ENCODE measurements around the gene SNX3.

SNX3 gene

DNA sequence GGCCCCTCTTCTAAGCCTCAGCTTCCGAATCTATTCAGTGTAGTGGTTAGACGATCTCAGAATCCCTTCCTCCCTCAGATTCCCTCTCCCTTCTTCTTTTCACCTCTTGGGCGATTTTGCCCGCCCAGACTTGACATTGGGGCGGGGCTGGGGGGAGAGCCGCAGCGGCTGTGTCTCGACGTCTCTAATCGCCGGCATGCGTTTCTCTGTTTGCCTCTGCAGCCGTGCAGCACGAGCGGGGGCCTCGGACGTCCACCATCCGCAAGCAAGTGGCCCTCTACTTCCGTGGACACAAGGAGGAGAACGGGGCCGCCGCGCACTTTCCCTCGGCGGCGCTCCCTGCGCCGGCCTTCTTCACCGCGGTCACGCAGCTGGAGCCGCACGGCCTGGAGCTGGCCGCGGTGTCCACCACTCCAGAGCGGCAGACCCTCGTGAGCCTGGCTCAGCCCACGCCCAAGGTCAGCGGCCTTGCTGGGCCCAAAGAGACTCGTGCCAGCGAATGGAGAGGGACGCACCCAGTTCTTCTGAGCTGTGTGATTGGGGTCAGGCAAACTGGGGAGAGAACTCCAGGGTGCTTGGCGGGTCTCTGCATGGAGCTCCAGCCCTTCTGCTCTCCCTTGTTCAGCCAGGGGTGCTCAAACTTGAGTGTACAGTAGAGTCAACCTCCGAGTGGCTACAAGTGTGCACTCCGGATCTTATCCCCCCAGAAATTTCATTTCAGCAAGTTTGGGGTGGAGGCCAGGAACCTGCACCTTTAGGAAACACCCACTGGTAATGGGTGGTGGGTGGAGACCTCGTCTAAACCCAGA, 84.4 kb downstream of the SNX3 start:
- FAIRE-seq (no peak), DNase-seq (ENCODE audit: insufficient read length, low spot score) (no peak)
- no peak for TF ChIP-seq TAF1 (IDR thresholded peaks at IDR 0.05; ENCODE audit: low read depth, low read length)
- no peak for TF ChIP-seq POLR2A (IDR thresholded peaks at IDR 0.05; ENCODE audit: low read depth, low read length)
- no peak for TF ChIP-seq POLR2AphosphoS5 (IDR thresholded peaks at IDR 0.05; ENCODE audit: low read depth, low read length)
- no peak for TF ChIP-seq PAX5 (IDR thresholded peaks at IDR 0.05; ENCODE audit: insufficient read depth, low read length, severe bottlenecking)
- TF ChIP-seq SPI1 (IDR thresholded peaks at IDR 0.05; ENCODE audit: low read depth, low read length), result no peak
- no peak for TF ChIP-seq POU2F2 (IDR thresholded peaks at IDR 0.05; ENCODE audit: low read depth, low read length)

DNA sequence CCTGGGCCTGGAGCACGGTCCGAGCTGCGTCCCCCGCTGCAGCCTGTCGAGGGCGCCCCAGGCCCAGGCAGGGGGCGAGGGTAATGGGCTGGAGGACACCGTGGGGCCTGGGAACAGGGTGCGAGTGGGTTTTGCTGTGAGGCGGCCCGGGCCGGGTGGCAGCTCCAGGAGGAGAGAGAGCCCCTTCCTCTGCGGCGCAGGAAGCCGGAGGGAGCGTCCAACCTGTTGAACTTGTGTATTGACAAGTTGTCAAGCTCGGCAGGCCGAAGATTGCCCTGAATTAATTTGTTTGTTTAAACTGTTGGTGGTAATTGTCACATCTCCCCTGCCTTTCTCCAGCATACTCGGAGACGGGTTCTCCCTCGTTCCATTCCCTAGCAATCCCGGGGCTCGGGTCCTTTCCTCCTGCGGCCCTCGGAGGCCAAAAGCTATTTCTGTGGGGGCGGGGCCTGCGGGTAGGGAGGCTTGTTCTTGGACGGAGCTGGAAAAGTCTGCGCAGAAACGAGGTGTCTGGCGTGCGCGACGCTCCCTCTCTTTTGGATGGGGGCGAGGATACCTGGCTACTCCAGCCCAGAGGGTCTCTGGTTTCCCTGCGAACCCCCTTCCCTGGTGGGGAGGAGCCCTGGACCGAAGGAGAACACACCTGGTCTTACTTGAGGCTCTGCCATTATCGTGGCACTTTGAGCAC, 85.1 kb downstream of the SNX3 start:
- TF ChIP-seq POLR2AphosphoS5 (IDR thresholded peaks at IDR 0.05; ENCODE audit: low read depth, low read length) (no peak), SPI1 (IDR thresholded peaks at IDR 0.05; ENCODE audit: low read depth, low read length) (no peak), POLR2A (IDR thresholded peaks at IDR 0.05; ENCODE audit: low read depth, low read length) (no peak), TAF1 (IDR thresholded peaks at IDR 0.05; ENCODE audit: low read depth, low read length) (no peak), PAX5 (IDR thresholded peaks at IDR 0.05; ENCODE audit: insufficient read depth, low read length, severe bottlenecking) (no peak), POU2F2 (IDR thresholded peaks at IDR 0.05; ENCODE audit: low read depth, low read length) (no peak)
- no peak for FAIRE-seq
- no peak for DNase-seq (ENCODE audit: insufficient read length, low spot score)

- FAIRE-seq, result no peak
- TF ChIP-seq SPI1 (IDR thresholded peaks at IDR 0.05; ENCODE audit: low read depth, low read length) (no peak), PAX5 (IDR thresholded peaks at IDR 0.05; ENCODE audit: insufficient read depth, low read length, severe bottlenecking) (no peak), POLR2A (IDR thresholded peaks at IDR 0.05; ENCODE audit: low read depth, low read length) (no peak), POLR2AphosphoS5 (IDR thresholded peaks at IDR 0.05; ENCODE audit: low read depth, low read length) (no peak), TAF1 (IDR thresholded peaks at IDR 0.05; ENCODE audit: low read depth, low read length) (no peak), POU2F2 (IDR thresholded peaks at IDR 0.05; ENCODE audit: low read depth, low read length) (no peak)
- DNase-seq (ENCODE audit: insufficient read length, low spot score), result no peak
Observed at GRCh38 chr6:108175176-108175591, 85.7 kb downstream of the SNX3 start.

- DNase-seq (ENCODE audit: insufficient read length, low spot score), result no peak
- no peak for FAIRE-seq
- TF ChIP-seq SPI1 (IDR thresholded peaks at IDR 0.05; ENCODE audit: low read depth, low read length), result no peak
- no peak for TF ChIP-seq POU2F2 (IDR thresholded peaks at IDR 0.05; ENCODE audit: low read depth, low read length)
- TF ChIP-seq PAX5 (IDR thresholded peaks at IDR 0.05; ENCODE audit: insufficient read depth, low read length, severe bottlenecking), result no peak
- TF ChIP-seq POLR2A (IDR thresholded peaks at IDR 0.05; ENCODE audit: low read depth, low read length), result no peak
- TF ChIP-seq TAF1 (IDR thresholded peaks at IDR 0.05; ENCODE audit: low read depth, low read length), result no peak
- TF ChIP-seq POLR2AphosphoS5 (IDR thresholded peaks at IDR 0.05; ENCODE audit: low read depth, low read length), result no peak
Observed at GRCh38 chr6:108174371-108175175, 86.3 kb downstream of the SNX3 start.

- DNase-seq (ENCODE audit: insufficient read length, low spot score), result no peak
- no peak for FAIRE-seq
- TF ChIP-seq POU2F2 (IDR thresholded peaks at IDR 0.05; ENCODE audit: low read depth, low read length) (no peak), TAF1 (IDR thresholded peaks at IDR 0.05; ENCODE audit: low read depth, low read length) (no peak), POLR2AphosphoS5 (IDR thresholded peaks at IDR 0.05; ENCODE audit: low read depth, low read length) (no peak), POLR2A (IDR thresholded peaks at IDR 0.05; ENCODE audit: low read depth, low read length) (no peak), SPI1 (IDR thresholded peaks at IDR 0.05; ENCODE audit: low read depth, low read length) (no peak), PAX5 (IDR thresholded peaks at IDR 0.05; ENCODE audit: insufficient read depth, low read length, severe bottlenecking) (no peak)
Observed at GRCh38 chr6:108171918-108172516, 88.8 kb downstream of the SNX3 start.

GRCh38 chr6:108171291-108171917, 89.4 kb downstream of the SNX3 start:
- DNase-seq (ENCODE audit: insufficient read length, low spot score) (no peak), FAIRE-seq (no peak)
- TF ChIP-seq POLR2AphosphoS5 (IDR thresholded peaks at IDR 0.05; ENCODE audit: low read depth, low read length), result no peak
- no peak for TF ChIP-seq POU2F2 (IDR thresholded peaks at IDR 0.05; ENCODE audit: low read depth, low read length)
- no peak for TF ChIP-seq TAF1 (IDR thresholded peaks at IDR 0.05; ENCODE audit: low read depth, low read length)
- TF ChIP-seq SPI1 (IDR thresholded peaks at IDR 0.05; ENCODE audit: low read depth, low read length), result no peak
- TF ChIP-seq PAX5 (IDR thresholded peaks at IDR 0.05; ENCODE audit: insufficient read depth, low read length, severe bottlenecking), result no peak
- no peak for TF ChIP-seq POLR2A (IDR thresholded peaks at IDR 0.05; ENCODE audit: low read depth, low read length)

- DNase-seq (ENCODE audit: insufficient read length, low spot score) (no peak), FAIRE-seq (no peak)
- TF ChIP-seq POLR2A (IDR thresholded peaks at IDR 0.05; ENCODE audit: low read depth, low read length), result no peak
- TF ChIP-seq TAF1 (IDR thresholded peaks at IDR 0.05; ENCODE audit: low read depth, low read length), result no peak
- TF ChIP-seq PAX5 (IDR thresholded peaks at IDR 0.05; ENCODE audit: insufficient read depth, low read length, severe bottlenecking), result no peak
- TF ChIP-seq POLR2AphosphoS5 (IDR thresholded peaks at IDR 0.05; ENCODE audit: low read depth, low read length), result no peak
Observed at GRCh38 chr6:108170332-108171290, 90.2 kb downstream of the SNX3 start.

Measured in GM12891 (cell line).